IPS-11a (cell line): ENCODE results near the gene DCLK2.

Source experiments
- H3K4me3 ChIP-seq: one replicate; pipeline ENCODE4 v1.5.1; 2013; ENCODE audit warnings: low read depth, low read length, control low read depth

Gene DCLK2

GRCh38 chr4:150256225-150256620 lies 178.0 kb downstream of the DCLK2 start:
- no peak overlapping the region for H3K4me3 ChIP-seq

GRCh38 chr4:150256841-150257730 lies 178.8 kb downstream of the DCLK2 start:
- no peak overlapping the region for H3K4me3 ChIP-seq

- H3K4me3 ChIP-seq = no peak overlapping the region
These were observed 180.3 kb downstream of the DCLK2 start for GRCh38 chr4:150258569-150258968.

GRCh38 chr4:150259861-150260567 lies 181.8 kb downstream of the DCLK2 start:
- no peak overlapping the region for H3K4me3 ChIP-seq

GRCh38 chr4:150261571-150261970 lies 183.3 kb downstream of the DCLK2 start:
- H3K4me3 ChIP-seq = no peak overlapping the region

- H3K4me3 ChIP-seq = no peak overlapping the region
These were observed 184.4 kb downstream of the DCLK2 start for GRCh38 chr4:150262611-150263010.

- no peak overlapping the region for H3K4me3 ChIP-seq
These were observed 186.4 kb downstream of the DCLK2 start for GRCh38 chr4:150264595-150265161.

- H3K4me3 ChIP-seq = no peak overlapping the region
These were observed 187.6 kb downstream of the DCLK2 start for GRCh38 chr4:150265806-150266205.

GRCh38 chr4:150268444-150268843 lies 190.2 kb downstream of the DCLK2 start:
- no peak overlapping the region for H3K4me3 ChIP-seq

- no peak overlapping the region for H3K4me3 ChIP-seq
These were observed 200.0 kb downstream of the DCLK2 start for GRCh38 chr4:150278206-150278605.

GRCh38 chr4:150280081-150280895 lies 202.0 kb downstream of the DCLK2 start:
- H3K4me3 ChIP-seq = no peak overlapping the region

GRCh38 chr4:150280975-150281374 lies 202.7 kb downstream of the DCLK2 start:
- no peak overlapping the region for H3K4me3 ChIP-seq

GRCh38 chr4:150283689-150284088 lies 205.4 kb downstream of the DCLK2 start:
- H3K4me3 ChIP-seq = no peak overlapping the region

GRCh38 chr4:150286656-150287055 lies 208.4 kb downstream of the DCLK2 start:
- no peak overlapping the region for H3K4me3 ChIP-seq

GRCh38 chr4:150289198-150289597 lies 211.0 kb downstream of the DCLK2 start:
- H3K4me3 ChIP-seq = no peak overlapping the region

GRCh38 chr4:150289881-150290280 lies 211.6 kb downstream of the DCLK2 start:
- H3K4me3 ChIP-seq = no peak overlapping the region

- no peak overlapping the region for H3K4me3 ChIP-seq
These were observed 219.7 kb downstream of the DCLK2 start for GRCh38 chr4:150297861-150298474.

- no peak overlapping the region for H3K4me3 ChIP-seq
These were observed 221.6 kb downstream of the DCLK2 start for GRCh38 chr4:150299816-150300215.

GRCh38 chr4:150302553-150302952 lies 224.3 kb downstream of the DCLK2 start:
- no peak overlapping the region for H3K4me3 ChIP-seq

GRCh38 chr4:150305995-150306394 lies 227.8 kb downstream of the DCLK2 start:
- H3K4me3 ChIP-seq = no peak overlapping the region

GRCh38 chr4:150306719-150307118 lies 228.5 kb downstream of the DCLK2 start:
- H3K4me3 ChIP-seq = no peak overlapping the region
